ENCODE data around the gene PMFBP1.

PMFBP1 gene

GRCh38 chr16:72124761-72125634 lies 47.0 kb downstream of the PMFBP1 start:
- peak; percentile 76 for DNase-seq (ENCODE audit: low spot score)
- TF ChIP-seq, protein P1, sequence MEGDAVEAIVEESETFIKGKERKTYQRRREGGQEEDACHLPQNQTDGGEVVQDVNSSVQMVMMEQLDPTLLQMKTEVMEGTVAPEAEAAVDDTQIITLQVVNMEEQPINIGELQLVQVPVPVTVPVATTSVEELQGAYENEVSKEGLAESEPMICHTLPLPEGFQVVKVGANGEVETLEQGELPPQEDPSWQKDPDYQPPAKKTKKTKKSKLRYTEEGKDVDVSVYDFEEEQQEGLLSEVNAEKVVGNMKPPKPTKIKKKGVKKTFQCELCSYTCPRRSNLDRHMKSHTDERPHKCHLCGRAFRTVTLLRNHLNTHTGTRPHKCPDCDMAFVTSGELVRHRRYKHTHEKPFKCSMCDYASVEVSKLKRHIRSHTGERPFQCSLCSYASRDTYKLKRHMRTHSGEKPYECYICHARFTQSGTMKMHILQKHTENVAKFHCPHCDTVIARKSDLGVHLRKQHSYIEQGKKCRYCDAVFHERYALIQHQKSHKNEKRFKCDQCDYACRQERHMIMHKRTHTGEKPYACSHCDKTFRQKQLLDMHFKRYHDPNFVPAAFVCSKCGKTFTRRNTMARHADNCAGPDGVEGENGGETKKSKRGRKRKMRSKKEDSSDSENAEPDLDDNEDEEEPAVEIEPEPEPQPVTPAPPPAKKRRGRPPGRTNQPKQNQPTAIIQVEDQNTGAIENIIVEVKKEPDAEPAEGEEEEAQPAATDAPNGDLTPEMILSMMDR (IDR thresholded peaks at IDR 0.05; ENCODE audit: extremely low read depth, missing control alignments), result peak; percentile 72

DNA sequence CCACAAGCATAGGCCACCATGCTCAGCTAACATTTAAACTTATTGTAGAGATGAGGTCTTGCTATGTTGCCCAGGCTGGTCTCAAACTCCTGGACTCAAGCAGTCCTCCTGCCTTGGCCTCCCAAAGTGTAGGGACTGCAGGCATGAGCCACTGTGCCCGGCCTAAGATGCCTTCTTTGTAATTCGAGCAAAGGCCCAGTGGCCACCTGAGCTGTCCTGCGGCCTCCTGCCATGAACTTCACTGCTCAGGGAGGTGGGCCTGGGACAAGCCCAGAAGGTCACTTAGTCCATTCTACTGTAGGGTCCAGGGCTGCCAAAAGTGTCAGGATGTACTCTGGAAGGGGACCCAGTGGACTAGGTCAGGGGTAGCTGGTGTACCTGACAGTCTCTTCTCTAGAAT lies 47.8 kb downstream of the PMFBP1 start:
- TF ChIP-seq, protein P1 (IDR thresholded peaks at IDR 0.05; ENCODE audit: extremely low read depth, missing control alignments), result no peak
- no peak for DNase-seq (ENCODE audit: low spot score)

GRCh38 chr16:72123426-72123825 lies 48.5 kb downstream of the PMFBP1 start:
- TF ChIP-seq, protein P1 (IDR thresholded peaks at IDR 0.05; ENCODE audit: extremely low read depth, missing control alignments), result no peak
- no peak for DNase-seq (ENCODE audit: low spot score)

DNA sequence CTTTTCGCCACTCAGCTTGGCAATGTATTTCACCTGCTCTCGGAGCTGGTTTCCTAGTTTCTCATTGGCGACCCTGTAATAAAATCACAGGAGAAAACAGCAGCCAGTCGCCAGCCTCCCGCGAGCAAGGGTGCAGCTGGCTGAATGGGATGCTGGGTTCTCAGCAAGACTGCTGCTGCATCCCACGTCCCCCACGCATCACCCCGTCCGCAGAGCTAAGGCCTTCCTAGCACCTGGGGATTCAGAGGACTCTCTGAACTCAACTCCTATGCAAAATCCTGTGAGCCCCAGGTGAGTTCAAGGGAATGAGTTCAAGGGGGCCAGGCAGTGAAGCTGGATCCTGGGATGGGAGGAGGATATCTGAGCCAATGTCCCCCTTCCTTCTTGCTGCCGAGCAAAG lies 49.0 kb downstream of the PMFBP1 start:
- no peak for DNase-seq (ENCODE audit: low spot score)
- TF ChIP-seq, protein P1 (IDR thresholded peaks at IDR 0.05; ENCODE audit: extremely low read depth, missing control alignments), result no peak

GRCh38 chr16:72122308-72122707 lies 49.6 kb downstream of the PMFBP1 start:
- TF ChIP-seq, protein P1 (IDR thresholded peaks at IDR 0.05; ENCODE audit: extremely low read depth, missing control alignments), result no peak
- DNase-seq (ENCODE audit: low spot score), result no peak

GRCh38 chr16:72120026-72120425 lies 51.9 kb downstream of the PMFBP1 start:
- TF ChIP-seq, protein P1 (IDR thresholded peaks at IDR 0.05; ENCODE audit: extremely low read depth, missing control alignments), result no peak
- no peak for DNase-seq (ENCODE audit: low spot score)

- TF ChIP-seq, protein P1 (IDR thresholded peaks at IDR 0.05; ENCODE audit: extremely low read depth, missing control alignments), result no peak
- no peak for DNase-seq (ENCODE audit: low spot score)
Measured at GRCh38 chr16:72113616-72113945, 58.4 kb downstream of the PMFBP1 start.

Data from GM20000 (cell line).